ENCODE results near the gene C1orf226. TPM values are rescaled to one million over a fixed set of nuclear protein-coding genes. Genes with fewer than 3 reads are reported as not detected.

Gene C1orf226
- total and polyA plus RNA-seq, 2 of the 4 experiments (the other 2 are of a cell fraction): under 0.01 to 0.10 TPM

DNA sequence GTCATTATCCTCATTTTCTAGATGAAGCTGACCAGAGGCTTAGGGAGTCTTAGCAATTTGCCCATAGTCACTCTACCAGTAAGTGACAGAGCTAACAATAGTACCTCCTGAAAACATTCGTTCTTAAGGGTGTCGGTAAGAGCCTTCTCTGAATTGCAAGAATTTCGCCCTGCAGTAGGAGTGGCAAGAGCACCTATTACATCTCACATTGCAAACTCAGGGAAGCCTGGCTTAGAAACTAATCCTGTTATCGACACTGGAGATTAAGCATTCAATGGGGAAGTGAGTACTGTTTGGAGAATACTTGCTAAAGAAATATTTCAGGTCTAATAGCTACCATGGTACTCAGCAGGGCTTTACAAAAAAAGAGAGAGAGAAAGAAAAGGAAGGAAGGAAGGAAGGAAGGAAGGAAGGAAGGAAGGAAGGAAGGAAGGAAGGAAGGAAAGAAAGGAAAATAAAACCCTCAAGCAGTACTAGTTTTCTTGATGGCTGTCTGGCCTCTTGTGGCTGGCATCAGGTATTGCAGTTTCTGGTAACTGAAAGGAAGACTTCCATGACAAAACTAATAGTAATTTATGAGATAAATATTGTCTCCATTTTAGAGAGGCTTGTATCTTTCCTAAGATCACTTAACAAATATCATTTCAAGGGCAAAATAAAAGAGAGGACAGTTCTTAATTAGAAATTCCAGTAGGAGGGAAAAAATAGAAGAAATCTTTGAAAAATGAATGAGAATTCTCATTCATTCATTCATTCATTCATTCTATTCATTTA is 10.4 kb downstream of the C1orf226 start:
- ChIA-PET CTCF (interaction anchor here (0.6 to 3.9 kb wide), 12 partner anchors 12 to 1190 kb away, joined by 3 to 18 read pairs (median 3); partner anchors contain the start of gene NDUFS2), POLR2A (ENCODE audit: unreplicated experiment) (no interaction called here)
- intact Hi-C loops (cut with micrococcal nuclease): loop anchor here (1.0 to 10.0 kb wide), 4 partner anchors 37 to 597 kb away; no protein-coding TSS in a partner anchor

More for the DNA sequence above, 10.4 kb downstream of the C1orf226 start:
- H2BK20ac ChIP-seq (ENCODE audit: low read depth, low read length): no peak overlapping the region
- peaks cover 27% of the 10 kb centered on the region for H3K27me3 ChIP-seq (ENCODE audit: control insufficient read depth, insufficient read depth, low read length)
- H3K56ac ChIP-seq (ENCODE audit: extremely low read depth, insufficient read depth, low read length): no peak overlapping the region
- H2AK5ac ChIP-seq (ENCODE audit: low read depth, low read length): no peak overlapping the region
- H3K9me1 ChIP-seq (ENCODE audit: insufficient read depth, low read length): no peaks in the 10 kb centered on the region
- H3K4me1 ChIP-seq (ENCODE audit: control insufficient read depth, insufficient read depth, low read length): no peaks in the 10 kb centered on the region
- H4K5ac ChIP-seq (ENCODE audit: low read depth, low read length): no peak overlapping the region
- no peak overlapping the region for H4K8ac ChIP-seq (ENCODE audit: low read depth in 2 of 2, low read length in 2 of 2)
- no CpG with 5 or more reads among the region's 4 CpGs for WGBS, 2 experiments (ENCODE audit: extremely low coverage in 2 of 2, insufficient read length in 1 of 2)
- no peaks in the 10 kb centered on the region for H3K36me3 ChIP-seq (ENCODE audit: control insufficient read depth, insufficient read depth, low read length)
- TF ChIP-seq SMC3 (IDR thresholded peaks at IDR 0.05; ENCODE audit: low read depth, low read length) (peak; percentile 72), MXI1 (IDR thresholded peaks at IDR 0.05; ENCODE audit: borderline replicate concordance, low read depth, low read length) (no peak), CHD1 (IDR thresholded peaks at IDR 0.05; ENCODE audit: low read depth, low read length) (no peak), RAD21 (IDR thresholded peaks at IDR 0.05; ENCODE audit: low read length) (peak; percentile 70)
- TF ChIP-seq, protein P1, sequence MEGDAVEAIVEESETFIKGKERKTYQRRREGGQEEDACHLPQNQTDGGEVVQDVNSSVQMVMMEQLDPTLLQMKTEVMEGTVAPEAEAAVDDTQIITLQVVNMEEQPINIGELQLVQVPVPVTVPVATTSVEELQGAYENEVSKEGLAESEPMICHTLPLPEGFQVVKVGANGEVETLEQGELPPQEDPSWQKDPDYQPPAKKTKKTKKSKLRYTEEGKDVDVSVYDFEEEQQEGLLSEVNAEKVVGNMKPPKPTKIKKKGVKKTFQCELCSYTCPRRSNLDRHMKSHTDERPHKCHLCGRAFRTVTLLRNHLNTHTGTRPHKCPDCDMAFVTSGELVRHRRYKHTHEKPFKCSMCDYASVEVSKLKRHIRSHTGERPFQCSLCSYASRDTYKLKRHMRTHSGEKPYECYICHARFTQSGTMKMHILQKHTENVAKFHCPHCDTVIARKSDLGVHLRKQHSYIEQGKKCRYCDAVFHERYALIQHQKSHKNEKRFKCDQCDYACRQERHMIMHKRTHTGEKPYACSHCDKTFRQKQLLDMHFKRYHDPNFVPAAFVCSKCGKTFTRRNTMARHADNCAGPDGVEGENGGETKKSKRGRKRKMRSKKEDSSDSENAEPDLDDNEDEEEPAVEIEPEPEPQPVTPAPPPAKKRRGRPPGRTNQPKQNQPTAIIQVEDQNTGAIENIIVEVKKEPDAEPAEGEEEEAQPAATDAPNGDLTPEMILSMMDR (conservative IDR thresholded peaks at IDR 0.05; ENCODE audit: low read depth, low read length): peak; percentile 77
- H3K4me3 ChIP-seq (ENCODE audit: insufficient read depth, low read depth, low read length): no peak overlapping the region
- H2AK9ac ChIP-seq (replicated peaks; ENCODE audit: low read depth, low read length, poor library complexity): no peak overlapping the region
- DNase-seq (peak; percentile 58), ATAC-seq (ENCODE audit: low read depth) (peak; percentile 93)
- no peaks in the 10 kb centered on the region for H3K9me3 ChIP-seq (ENCODE audit: control insufficient read depth, insufficient read depth, low read length)
- H3K9ac ChIP-seq (ENCODE audit: low read depth, low read length): no peak overlapping the region
- H4K91ac ChIP-seq (ENCODE audit: insufficient read depth, low read depth, low read length): no peak overlapping the region
- no peak overlapping the region for H2BK15ac ChIP-seq (ENCODE audit: low read depth, low read length)
- H3K79me1 ChIP-seq (ENCODE audit: low read depth in 1 of 2, low read length in 2 of 2): no peaks in the 10 kb centered on the region
- dilution Hi-C loops (cut with HindIII; ENCODE audit: low sequenced_read_pairs, unreplicated experiment) (no loop called here), in situ Hi-C loops (cut with MboI; ENCODE audit: low sequenced_read_pairs) (loop anchor here (5.0 to 25.0 kb wide), 2 partner anchors 335 to 605 kb away; no protein-coding TSS in a partner anchor)
- no peak overlapping the region for H2BK120ac ChIP-seq (ENCODE audit: low read depth, low read length)
- H3K27ac ChIP-seq (ENCODE audit: insufficient read depth, low read length): no peak overlapping the region
- BruUV-seq (replicated peaks): no TSS peak
- H3K23ac ChIP-seq (ENCODE audit: low read depth, low read length): no peak overlapping the region
- H4K20me1 ChIP-seq (ENCODE audit: insufficient read depth, low read length): no peaks in the 10 kb centered on the region
- H2BK5ac ChIP-seq (ENCODE audit: low read depth, low read length, poor library complexity, severe bottlenecking): no peak overlapping the region
- no peak overlapping the region for H3K14ac ChIP-seq (replicated peaks; ENCODE audit: low read depth, low read length)
- H3K4ac ChIP-seq (ENCODE audit: low read depth, low read length): no peak overlapping the region
- no peak overlapping the region for H3K18ac ChIP-seq (ENCODE audit: low read depth, low read length)
- H3K4me2 ChIP-seq (ENCODE audit: low read depth, low read length): no peak overlapping the region
- no peak overlapping the region for H2AFZ ChIP-seq (replicated peaks; ENCODE audit: low read length, poor library complexity)

All from IMR-90 (cell line).